Measurements from ENCODE around the gene TNPO1. TPM values are rescaled to one million over a fixed set of nuclear protein-coding genes. Genes with fewer than 3 reads are reported as not detected.

TNPO1 gene
- total RNA-seq, 2 donors from 2014 or later, result 133 to 141 TPM

GRCh38 chr5:72937517-72938061 is 121.1 kb downstream of the TNPO1 start:
- Histone ChIP-seq H3K27ac (ENCODE audit: low read depth, low read length) (no peak overlapping the region), H3K4me1 (ENCODE audit: control insufficient read depth, insufficient read depth, low read length) (no peaks in the 10 kb centered on the region), H3K36me3 (ENCODE audit: control insufficient read depth, insufficient read depth, low read length) (no peaks in the 10 kb centered on the region), H3K9ac (ENCODE audit: extremely low read depth, low read length, poor library complexity, severe bottlenecking) (no peak overlapping the region), H3K9me3 (ENCODE audit: control insufficient read depth, low read length) (no peaks in the 10 kb centered on the region), H3K4me3 (ENCODE audit: low read length) (no peak overlapping the region), H3K27me3 (ENCODE audit: control insufficient read depth, insufficient read depth, low read length, poor library complexity, severe bottlenecking) (no peaks in the 10 kb centered on the region)
- Mint-ChIP-seq H3K4me3 (no peak overlapping the region), H3K9me3 (peaks cover 23% of the 10 kb centered on the region), H3K27me3 (ENCODE audit: insufficient read depth) (peaks cover 2% of the 10 kb centered on the region), H3K27ac (no peak overlapping the region), H3K4me1 (peaks cover 10% of the 10 kb centered on the region), H3K36me3 (ENCODE audit: low read depth) (peaks cover 3% of the 10 kb centered on the region)
- 89 to 94% methylated on average over 2 to 3 of the region's 3 CpGs for WGBS, 2 experiments (ENCODE audit: insufficient coverage in 1 of 2, insufficient read length in 1 of 2)
- TF ChIP-seq CTCF (conservative IDR thresholded peaks at IDR 0.05), result no peak
- DNase-seq, result no peak

GRCh38 chr5:72938206-72938605 is 121.7 kb downstream of the TNPO1 start:
- Histone ChIP-seq H3K9me3 (ENCODE audit: control insufficient read depth, low read length) (no peaks in the 10 kb centered on the region), H3K36me3 (ENCODE audit: control insufficient read depth, insufficient read depth, low read length) (no peaks in the 10 kb centered on the region), H3K9ac (ENCODE audit: extremely low read depth, low read length, poor library complexity, severe bottlenecking) (no peak overlapping the region), H3K4me1 (ENCODE audit: control insufficient read depth, insufficient read depth, low read length) (no peaks in the 10 kb centered on the region), H3K27ac (ENCODE audit: low read depth, low read length) (no peak overlapping the region), H3K4me3 (ENCODE audit: low read length) (no peak overlapping the region), H3K27me3 (ENCODE audit: control insufficient read depth, insufficient read depth, low read length, poor library complexity, severe bottlenecking) (no peaks in the 10 kb centered on the region)
- WGBS, 2 experiments (ENCODE audit: insufficient coverage in 1 of 2, insufficient read length in 1 of 2), result 71 to 91% methylated on average over 1 of the region's 1 CpG
- DNase-seq, result no peak
- Mint-ChIP-seq H3K9me3 (peaks cover 23% of the 10 kb centered on the region), H3K36me3 (ENCODE audit: low read depth) (peaks cover 3% of the 10 kb centered on the region), H3K4me3 (no peak overlapping the region), H3K4me1 (peaks cover 10% of the 10 kb centered on the region), H3K27me3 (ENCODE audit: insufficient read depth) (peaks cover 2% of the 10 kb centered on the region), H3K27ac (no peak overlapping the region)
- no peak for TF ChIP-seq CTCF (conservative IDR thresholded peaks at IDR 0.05)

GRCh38 chr5:72940082-72940481 is 123.6 kb downstream of the TNPO1 start:
- H3K4me1 ChIP-seq (ENCODE audit: control insufficient read depth, insufficient read depth, low read length), result no peaks in the 10 kb centered on the region
- DNase-seq, result no peak
- no peak for TF ChIP-seq CTCF (conservative IDR thresholded peaks at IDR 0.05)
- Mint-ChIP-seq H3K27me3 (ENCODE audit: insufficient read depth) (peaks cover 2% of the 10 kb centered on the region), H3K36me3 (ENCODE audit: low read depth) (peaks cover 3% of the 10 kb centered on the region), H3K27ac (no peak overlapping the region), H3K4me1 (peaks cover 10% of the 10 kb centered on the region), H3K9me3 (peaks cover 11% of the 10 kb centered on the region), H3K4me3 (no peak overlapping the region)
- no peaks in the 10 kb centered on the region for H3K27me3 ChIP-seq (ENCODE audit: control insufficient read depth, insufficient read depth, low read length, poor library complexity, severe bottlenecking)
- 86 to 88% methylated on average over 2 to 4 of the region's 4 CpGs for WGBS, 2 experiments (ENCODE audit: insufficient coverage in 1 of 2, insufficient read length in 1 of 2)
- no peak overlapping the region for H3K27ac ChIP-seq (ENCODE audit: low read depth, low read length)
- H3K9me3 ChIP-seq (ENCODE audit: control insufficient read depth, low read length), result no peaks in the 10 kb centered on the region
- H3K4me3 ChIP-seq (ENCODE audit: low read length), result no peak overlapping the region
- H3K9ac ChIP-seq (ENCODE audit: extremely low read depth, low read length, poor library complexity, severe bottlenecking), result no peak overlapping the region
- H3K36me3 ChIP-seq (ENCODE audit: control insufficient read depth, insufficient read depth, low read length), result no peaks in the 10 kb centered on the region

Measured in endodermal cell (in vitro differentiated cells).